Memory B cell (primary cell): Measurements from ENCODE around the gene SKI.
A peak's percentile ranks its signal among the peaks of the same experiment; 100 is the strongest.

Source experiments
- ATAC-seq: fragments of 150-1000 bp; cut with Tn5 transposase; 2 replicates; pipeline ENCODE4 v1.10.0; 2021; ENCODE audit warnings: low read depth, mild to moderate bottlenecking, moderate library complexity
- DNase-seq, 2 donors: peaks; one replicate each; pipeline ENCODE4 v3.0.0; 2022; ENCODE audit warnings: low spot score in 2 of 2
- H3K27ac Mint-ChIP-seq: one replicate; pipeline ENCODE4 v1.8.0; 2022; ENCODE audit warnings: mild to moderate bottlenecking, moderate library complexity, mixed read lengths
- H3K27me3 Mint-ChIP-seq: one replicate; pipeline ENCODE4 v1.8.0; 2022; ENCODE audit warnings: mixed read lengths
- H3K36me3 Mint-ChIP-seq: one replicate; pipeline ENCODE4 v1.8.0; 2022; ENCODE audit warnings: mild to moderate bottlenecking, mixed read lengths
- H3K4me1 Mint-ChIP-seq: one replicate; pipeline ENCODE4 v1.8.0; 2022; ENCODE audit warnings: mixed read lengths
- H3K4me3 Mint-ChIP-seq: one replicate; pipeline ENCODE4 v1.8.0; 2022; ENCODE audit warnings: mild to moderate bottlenecking, moderate library complexity, mixed read lengths
- H3K9me3 Mint-ChIP-seq: one replicate; pipeline ENCODE4 v1.8.0; 2022; ENCODE audit warnings: mixed read lengths

Gene SKI

DNA sequence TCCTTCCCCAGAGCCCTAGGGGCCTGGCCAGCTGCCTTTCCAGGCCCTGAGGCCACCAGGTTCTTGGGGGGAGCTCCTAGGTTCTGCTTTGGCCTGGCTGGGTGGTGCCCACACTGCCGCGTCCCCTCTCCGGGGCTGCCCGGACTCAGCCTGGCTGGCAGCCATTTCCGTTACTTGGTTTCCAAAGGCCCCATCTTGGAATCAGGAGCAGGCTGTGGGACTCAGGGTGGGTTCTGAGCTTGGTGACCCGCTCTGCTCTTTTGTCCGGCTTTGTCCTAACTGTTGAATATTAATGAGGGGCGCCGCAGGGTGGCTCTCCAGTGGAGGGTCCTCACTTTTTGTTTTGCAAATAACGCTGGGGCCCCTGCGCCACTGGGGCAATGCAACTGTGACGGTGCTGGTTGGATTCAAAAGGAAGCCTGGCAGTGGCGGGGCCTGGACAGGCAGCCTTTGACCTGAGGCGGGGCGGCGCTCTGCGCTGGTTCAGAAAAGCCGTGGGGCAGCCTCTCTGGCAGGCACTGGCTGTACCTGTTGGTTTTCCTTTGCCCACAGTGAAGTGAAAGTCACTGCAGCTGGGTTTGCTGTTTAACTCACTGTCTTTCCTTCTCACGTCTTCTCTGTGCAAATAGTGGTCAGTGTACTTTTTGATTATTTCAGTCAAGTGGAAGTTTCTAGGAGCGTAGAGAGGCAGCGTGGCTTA, 20.2 kb downstream of the SKI start:
- Mint-ChIP-seq H3K4me3 (peak overlapping the region; percentile 14), H3K36me3 (peaks cover 3% of the 10 kb centered on the region)

DNA sequence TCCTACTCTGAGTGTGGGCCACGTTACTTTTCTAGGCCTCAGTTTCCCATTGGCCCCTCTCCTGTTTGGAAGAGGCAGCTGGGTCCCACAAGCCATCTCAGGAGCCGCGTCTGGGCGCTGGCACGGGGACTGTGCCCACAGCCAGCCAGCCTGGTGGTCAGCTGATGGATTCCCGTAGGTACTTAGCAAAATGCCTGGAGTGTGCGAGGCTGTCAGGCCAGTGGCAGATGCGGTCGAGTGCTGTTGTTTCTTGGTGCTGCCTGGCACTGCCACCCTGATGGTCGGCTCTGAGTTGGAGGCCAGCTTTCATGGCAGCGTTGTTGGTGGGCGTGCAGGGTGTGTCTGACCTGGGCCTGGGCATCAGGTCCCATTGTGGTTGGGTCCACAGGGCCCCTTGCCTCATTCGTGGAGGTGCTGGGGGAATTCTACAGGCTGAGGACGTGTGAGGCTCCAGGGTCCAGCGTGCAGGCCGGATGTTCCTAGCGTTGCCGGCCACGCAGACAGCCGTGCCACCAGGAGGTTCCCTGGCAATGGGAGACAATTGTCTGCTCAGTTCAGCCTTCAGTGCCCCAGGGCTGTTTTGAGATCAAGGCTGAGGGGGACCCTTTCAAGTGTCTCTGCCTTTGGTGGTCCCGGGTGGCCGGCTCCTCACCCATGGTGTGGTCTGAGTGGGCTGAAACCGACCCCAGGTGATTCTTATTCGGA, 20.9 kb downstream of the SKI start:
- Mint-ChIP-seq H3K4me3 (no peak overlapping the region), H3K4me1 (peaks cover 38% of the 10 kb centered on the region), H3K9me3 (no peaks in the 10 kb centered on the region), H3K36me3 (peaks cover 3% of the 10 kb centered on the region), H3K27me3 (no peaks in the 10 kb centered on the region), H3K27ac (peak overlapping the region; percentile 65)
- ATAC-seq, result no peak
- no peak for DNase-seq

More for the DNA sequence above, 20.2 kb downstream of the SKI start:
- Mint-ChIP-seq H3K9me3 (no peaks in the 10 kb centered on the region), H3K27me3 (no peaks in the 10 kb centered on the region), H3K4me1 (peaks cover 42% of the 10 kb centered on the region), H3K27ac (peak overlapping the region; percentile 65)
- DNase-seq, result no peak
- ATAC-seq, result no peak

DNA sequence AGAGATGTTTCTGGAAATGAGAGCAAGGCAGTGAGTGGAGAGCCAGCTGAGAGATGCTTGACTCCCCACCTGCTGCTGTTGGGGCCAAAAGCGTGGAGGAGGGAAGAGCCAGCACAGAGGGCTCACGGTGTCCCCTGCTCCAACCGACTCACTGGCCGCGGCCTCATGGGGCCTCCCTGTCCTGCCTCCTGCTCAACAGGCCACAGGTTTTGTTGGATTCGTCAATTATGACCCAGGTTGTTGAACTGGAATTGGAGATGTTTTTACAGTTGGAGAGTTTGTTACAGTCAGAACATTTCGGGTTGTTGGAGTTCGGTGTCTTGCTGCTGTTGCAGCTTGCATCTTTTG, 21.4 kb downstream of the SKI start:
- no peak overlapping the region for H3K4me3 Mint-ChIP-seq
- peaks cover 3% of the 10 kb centered on the region for H3K36me3 Mint-ChIP-seq
- ATAC-seq, result no peak
- H3K4me1 Mint-ChIP-seq, result peaks cover 38% of the 10 kb centered on the region
- no peaks in the 10 kb centered on the region for H3K9me3 Mint-ChIP-seq
- H3K27me3 Mint-ChIP-seq, result no peaks in the 10 kb centered on the region
- no peak for DNase-seq
- H3K27ac Mint-ChIP-seq, result no peak overlapping the region

DNA sequence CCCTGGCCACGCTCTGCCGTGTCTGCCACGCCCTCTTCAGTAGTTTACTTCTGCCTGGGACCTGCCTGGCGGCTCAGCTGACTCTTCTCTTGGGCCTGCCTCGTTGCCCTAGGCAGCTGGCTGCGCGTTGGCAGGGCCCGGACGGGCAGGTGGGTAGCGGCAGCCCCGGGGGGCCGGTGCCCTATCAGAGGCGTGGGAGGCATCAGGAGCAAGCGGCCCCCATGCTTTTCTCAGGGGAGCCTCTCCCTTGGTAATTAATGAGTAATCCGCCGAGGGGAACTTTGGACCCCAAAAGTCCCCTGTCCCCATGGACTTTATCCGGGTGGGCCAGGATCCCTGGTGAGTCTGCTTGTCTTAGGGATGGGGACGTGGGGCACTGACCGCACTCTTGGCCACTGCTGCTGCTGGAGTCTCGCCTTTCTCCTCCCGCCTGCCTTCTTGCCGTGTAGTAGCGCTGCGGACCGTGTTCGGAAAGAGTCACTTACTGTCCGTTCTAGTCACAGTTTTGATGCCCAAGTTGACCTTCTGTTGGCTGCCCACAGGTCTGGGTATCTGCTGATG, 22.7 kb downstream of the SKI start:
- Mint-ChIP-seq H3K27me3 (no peaks in the 10 kb centered on the region), H3K36me3 (peaks cover 3% of the 10 kb centered on the region), H3K9me3 (no peaks in the 10 kb centered on the region), H3K4me3 (peak overlapping the region; percentile 40), H3K4me1 (peaks cover 35% of the 10 kb centered on the region), H3K27ac (peak overlapping the region; percentile 66)
- DNase-seq (no peak), ATAC-seq (peak; percentile 26)

DNA sequence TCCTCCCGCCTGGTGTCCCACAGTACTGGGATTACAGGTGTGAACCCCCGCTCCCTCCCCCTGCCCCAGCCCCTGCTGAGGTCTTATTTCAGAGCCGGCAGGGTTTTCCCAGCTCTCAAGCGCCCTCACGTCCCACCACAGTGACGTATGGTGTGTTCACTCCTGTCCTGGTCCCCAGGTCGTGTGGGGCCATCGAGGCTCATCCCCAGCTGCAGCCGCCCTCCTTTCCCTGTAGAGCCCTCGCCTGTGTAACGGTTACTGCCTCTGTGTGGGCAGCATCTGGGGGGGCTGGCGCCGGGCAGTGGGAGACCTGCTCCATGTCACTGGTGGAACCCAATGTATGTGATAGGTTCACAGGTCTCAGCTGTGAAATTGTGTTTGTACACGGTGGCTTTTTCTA, 23.2 kb downstream of the SKI start:
- Mint-ChIP-seq H3K4me3 (no peak overlapping the region), H3K9me3 (no peaks in the 10 kb centered on the region), H3K36me3 (peaks cover 3% of the 10 kb centered on the region), H3K27ac (no peak overlapping the region), H3K27me3 (no peaks in the 10 kb centered on the region), H3K4me1 (peaks cover 30% of the 10 kb centered on the region)
- DNase-seq (no peak), ATAC-seq (no peak)

DNA sequence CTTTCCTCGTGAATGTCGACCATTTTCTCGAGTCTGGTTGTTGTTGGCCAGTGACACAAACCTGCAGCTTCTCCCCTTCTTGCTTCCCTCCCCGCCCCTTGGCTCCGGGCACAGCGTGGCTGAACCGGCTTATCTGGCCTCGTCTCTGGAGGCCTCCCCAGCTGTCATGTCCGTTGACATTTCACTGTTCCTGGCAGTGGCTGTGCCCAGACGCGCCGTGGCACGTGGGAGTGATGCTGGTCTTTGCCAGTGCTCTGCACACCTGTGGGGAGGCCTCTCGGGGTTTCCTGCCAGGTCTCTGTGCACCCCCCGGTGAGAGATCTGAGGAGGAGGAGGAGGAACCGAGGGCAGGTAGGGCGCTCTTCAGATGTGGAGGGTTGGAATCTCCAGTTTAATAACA, 23.7 kb downstream of the SKI start:
- Mint-ChIP-seq H3K27me3 (no peaks in the 10 kb centered on the region), H3K9me3 (no peaks in the 10 kb centered on the region), H3K36me3 (peaks cover 3% of the 10 kb centered on the region), H3K27ac (no peak overlapping the region), H3K4me3 (no peak overlapping the region), H3K4me1 (peaks cover 25% of the 10 kb centered on the region)
- ATAC-seq (no peak), DNase-seq (no peak)

DNA sequence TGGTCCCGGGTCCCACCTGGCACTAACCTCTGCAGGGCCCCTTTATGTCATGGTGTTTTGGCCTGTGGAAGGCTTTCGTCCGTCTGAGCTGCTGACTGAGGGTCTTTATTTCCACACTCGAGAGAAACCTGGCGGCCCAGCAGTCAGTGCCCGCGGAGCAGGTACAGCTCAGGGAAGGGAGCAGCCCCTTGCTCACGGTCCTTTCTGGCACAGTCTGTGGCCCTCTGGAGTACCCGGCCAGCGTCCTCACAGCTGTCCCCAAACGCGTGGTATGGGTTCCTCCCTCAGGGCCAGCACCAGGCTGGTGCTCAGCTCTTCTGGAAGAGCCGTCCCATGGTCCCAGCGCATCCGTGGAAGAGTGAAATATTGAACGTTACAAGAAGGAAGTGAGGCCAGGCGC, 24.3 kb downstream of the SKI start:
- Mint-ChIP-seq H3K36me3 (peaks cover 5% of the 10 kb centered on the region), H3K4me3 (no peak overlapping the region), H3K9me3 (no peaks in the 10 kb centered on the region), H3K27ac (peak overlapping the region; percentile 89), H3K4me1 (peaks cover 24% of the 10 kb centered on the region), H3K27me3 (no peaks in the 10 kb centered on the region)
- ATAC-seq, result no peak
- no peak for DNase-seq

DNA sequence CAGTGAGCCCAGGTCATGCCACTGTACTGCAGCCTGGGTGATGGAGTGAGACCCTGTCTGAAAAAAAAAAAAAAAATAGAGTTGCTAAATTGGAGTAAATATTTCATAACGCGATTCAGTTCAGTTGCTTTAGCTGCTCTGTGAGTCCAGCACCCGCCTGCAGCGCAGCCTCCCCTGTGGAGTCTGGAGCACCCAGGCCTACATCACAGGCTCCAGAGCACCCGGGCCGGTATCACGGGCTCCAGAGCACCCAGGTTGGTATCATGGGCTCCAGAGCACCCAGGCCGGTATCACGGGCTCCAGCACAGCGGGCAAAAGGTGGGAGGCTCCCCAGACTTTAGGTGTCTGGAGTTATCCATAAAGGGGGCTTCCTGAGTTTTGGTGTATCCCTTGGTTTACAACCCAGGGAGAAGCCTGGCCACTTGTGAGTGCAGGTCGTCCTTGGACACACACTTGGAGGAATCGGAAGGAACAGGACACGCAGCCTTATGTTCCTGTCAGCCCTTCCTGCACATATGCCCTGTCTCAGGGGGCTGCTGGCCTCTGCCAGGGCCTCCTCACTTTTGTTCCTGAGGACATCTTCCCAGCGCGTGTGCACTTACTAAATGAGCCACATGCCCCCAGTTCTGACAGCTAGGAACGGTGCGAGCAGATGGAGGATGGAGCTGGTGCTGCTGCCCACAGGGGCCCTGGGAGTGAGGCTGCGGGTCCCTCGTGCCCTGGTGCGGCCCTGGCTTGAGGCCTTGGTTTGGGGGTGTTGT, 25.1 kb downstream of the SKI start:
- Mint-ChIP-seq H3K36me3 (peaks cover 5% of the 10 kb centered on the region), H3K27me3 (no peaks in the 10 kb centered on the region), H3K4me1 (peaks cover 25% of the 10 kb centered on the region), H3K4me3 (no peak overlapping the region), H3K27ac (peak overlapping the region; percentile 26), H3K9me3 (no peaks in the 10 kb centered on the region)
- no peak for ATAC-seq
- DNase-seq, result no peak

DNA sequence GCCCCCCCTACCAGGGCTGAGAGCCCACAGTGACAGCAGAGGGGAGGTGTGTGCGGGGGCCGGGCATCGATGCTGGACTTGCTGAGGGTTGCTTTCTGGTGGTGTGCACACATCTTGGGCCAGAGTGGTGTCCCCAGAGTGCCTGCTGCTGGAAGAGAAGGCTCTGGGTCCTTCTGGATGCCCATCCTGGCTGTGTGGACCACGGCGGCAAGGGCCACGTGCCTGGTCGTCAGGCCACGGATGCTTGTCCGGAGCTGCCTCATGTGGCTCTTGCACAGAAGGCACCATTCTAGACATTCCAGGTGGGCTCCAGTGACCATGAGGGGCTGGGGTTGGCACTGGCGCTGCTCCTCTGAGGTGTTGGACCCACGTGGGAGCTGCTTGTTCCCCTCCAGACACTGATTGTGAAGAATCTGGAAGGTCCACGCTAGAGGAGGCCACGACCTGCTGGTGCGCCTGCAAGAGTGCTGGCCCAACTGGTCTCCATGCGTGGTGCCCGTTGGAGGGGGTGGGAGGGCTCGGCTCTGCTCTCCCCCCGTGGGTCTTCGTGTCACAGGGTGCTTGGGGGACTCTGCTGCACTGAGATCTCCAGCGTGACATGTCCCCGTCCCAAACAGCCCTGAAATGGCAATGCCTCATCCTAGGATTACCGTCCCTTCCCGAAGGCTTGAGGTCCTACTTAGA, 25.8 kb downstream of the SKI start:
- DNase-seq (no peak), ATAC-seq (no peak)
- no peaks in the 10 kb centered on the region for H3K9me3 Mint-ChIP-seq
- H3K36me3 Mint-ChIP-seq, result peaks cover 5% of the 10 kb centered on the region
- peaks cover 25% of the 10 kb centered on the region for H3K4me1 Mint-ChIP-seq
- peak overlapping the region; percentile 26 for H3K27ac Mint-ChIP-seq
- H3K27me3 Mint-ChIP-seq, result no peaks in the 10 kb centered on the region
- H3K4me3 Mint-ChIP-seq, result no peak overlapping the region

DNA sequence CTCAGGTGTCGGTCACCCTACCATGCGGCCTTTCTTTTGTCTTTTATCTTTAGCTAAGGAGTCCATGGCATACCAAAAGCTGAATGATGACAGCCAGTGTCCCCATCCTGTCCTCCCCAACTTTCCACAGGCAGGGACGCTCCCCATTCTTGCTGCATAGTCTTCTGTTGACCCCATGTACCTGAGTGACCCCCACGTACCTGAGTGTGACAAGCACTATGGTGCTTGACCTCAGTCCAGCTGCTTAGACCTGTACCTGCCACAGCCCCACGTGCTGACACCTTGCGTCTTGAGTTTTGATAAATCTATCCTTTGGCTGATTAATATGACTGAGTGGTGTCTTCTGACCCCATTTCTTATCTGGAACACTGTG, 26.9 kb downstream of the SKI start:
- no peaks in the 10 kb centered on the region for H3K27me3 Mint-ChIP-seq
- H3K27ac Mint-ChIP-seq, result no peak overlapping the region
- peaks cover 34% of the 10 kb centered on the region for H3K4me1 Mint-ChIP-seq
- peaks cover 5% of the 10 kb centered on the region for H3K36me3 Mint-ChIP-seq
- DNase-seq, result no peak
- no peak overlapping the region for H3K4me3 Mint-ChIP-seq
- H3K9me3 Mint-ChIP-seq, result no peaks in the 10 kb centered on the region
- ATAC-seq, result no peak

DNA sequence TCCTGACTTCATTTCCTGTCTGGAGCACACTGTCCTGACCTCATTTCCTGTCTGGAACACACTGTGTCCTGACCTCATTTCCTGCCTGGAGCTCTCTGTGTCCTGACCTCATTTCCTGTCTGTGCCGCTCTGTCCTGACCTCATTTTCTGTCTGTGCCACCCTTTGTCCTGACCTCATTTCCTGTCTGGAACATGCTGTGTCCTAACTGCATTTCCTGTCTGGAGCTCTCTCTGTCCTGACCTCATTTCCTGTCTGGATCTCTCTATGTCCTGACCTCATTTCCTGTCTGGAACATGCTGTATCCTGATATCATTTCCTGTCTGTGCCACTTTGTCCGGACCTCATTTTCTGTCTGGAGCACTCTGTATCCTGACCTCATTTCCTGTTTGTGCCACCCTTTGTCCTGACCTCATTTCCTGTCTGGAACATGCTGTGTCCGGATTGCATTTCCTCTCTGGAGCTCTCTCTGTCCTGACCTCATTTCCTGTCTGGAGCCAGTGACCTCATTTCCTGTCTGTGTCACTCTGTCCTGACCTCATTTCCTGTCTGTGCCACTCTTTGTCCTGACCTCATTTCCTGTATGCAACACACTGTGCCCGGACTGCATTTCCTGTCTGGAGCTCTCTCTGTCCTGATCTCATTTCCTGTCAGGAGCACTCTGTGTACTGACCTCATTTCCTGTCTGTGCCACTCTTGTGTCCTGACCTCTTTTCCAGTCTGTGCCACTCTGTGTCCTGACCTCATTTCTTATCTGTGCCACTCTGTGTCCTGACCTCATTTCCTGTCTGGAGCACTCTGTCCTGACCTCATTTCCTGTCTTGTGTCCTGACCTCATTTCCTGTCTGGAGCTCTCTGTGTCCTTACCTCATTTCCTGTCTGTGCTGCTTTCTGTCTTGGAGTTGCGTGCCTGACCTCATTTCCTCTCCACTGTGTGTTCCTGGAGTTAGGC, 27.6 kb downstream of the SKI start:
- Mint-ChIP-seq H3K9me3 (no peaks in the 10 kb centered on the region), H3K36me3 (peaks cover 5% of the 10 kb centered on the region), H3K4me1 (peaks cover 31% of the 10 kb centered on the region), H3K27me3 (no peaks in the 10 kb centered on the region), H3K27ac (no peak overlapping the region), H3K4me3 (no peak overlapping the region)
- ATAC-seq, result peak; percentile 65
- DNase-seq, result peak; percentile 74 to 86

DNA sequence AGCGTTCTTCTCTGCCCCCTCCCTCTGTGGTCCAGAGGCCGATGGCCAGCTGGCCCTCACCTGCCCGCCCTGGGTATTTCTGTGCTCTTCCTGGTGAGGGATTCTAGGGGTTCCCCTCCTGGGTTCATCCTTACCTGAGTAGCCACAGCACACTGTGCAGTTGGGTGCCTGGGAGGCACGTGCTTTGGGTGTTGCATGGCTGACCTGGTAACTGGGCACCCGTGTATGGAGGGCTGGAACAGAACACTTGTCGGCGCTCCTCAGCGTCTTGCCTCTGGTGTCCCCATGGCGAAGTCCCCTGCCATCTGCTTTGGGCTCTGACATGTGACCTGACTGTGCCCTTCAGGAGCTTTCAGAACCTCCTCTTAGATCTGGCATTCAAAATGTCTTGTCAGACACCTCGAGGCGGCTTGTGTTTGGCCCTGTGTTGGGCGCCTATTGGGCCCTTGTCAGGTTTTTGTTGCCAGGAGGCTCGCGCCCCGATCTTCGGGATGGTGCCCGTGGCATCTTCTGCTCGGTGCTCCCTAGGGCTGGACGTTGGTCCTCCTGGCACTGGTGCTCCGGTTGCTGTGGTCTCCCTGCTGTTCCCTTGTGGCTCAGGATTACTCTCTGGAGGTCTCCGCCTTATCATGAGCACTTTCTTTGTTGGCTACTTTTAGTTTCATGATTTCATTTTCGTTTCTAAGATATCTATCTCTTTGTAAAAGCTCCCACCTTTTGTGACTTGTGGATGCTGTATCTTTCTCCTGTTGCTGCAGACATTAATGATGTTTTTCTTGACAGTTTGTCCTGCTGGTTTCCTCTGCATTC, 28.5 kb downstream of the SKI start:
- peak in 1 of 2 donors; percentile 58 for DNase-seq
- H3K4me3 Mint-ChIP-seq, result no peak overlapping the region

More for the DNA sequence above, 28.5 kb downstream of the SKI start:
- Mint-ChIP-seq H3K27me3 (no peaks in the 10 kb centered on the region), H3K27ac (no peak overlapping the region), H3K4me1 (peaks cover 31% of the 10 kb centered on the region), H3K36me3 (peaks cover 5% of the 10 kb centered on the region), H3K9me3 (no peaks in the 10 kb centered on the region)
- no peak for ATAC-seq
